Osteoblast (primary cell): ENCODE data around the gene PLA2G4B. TPM values are rescaled to one million over a fixed set of nuclear protein-coding genes. Genes with fewer than 3 reads are reported as not detected.

Experiments
- DNase-seq: peaks from one replicate; pipeline ENCODE4 v3.0.0; 2011; ENCODE audit warnings: low spot score, mixed read lengths; ENCODE audit not compliant: insufficient read length; ENCODE audit errors: missing footprints
- H2AFZ ChIP-seq: 2 replicates; pipeline ENCODE4 v1.6.0; 2011; ENCODE audit warnings: mild to moderate bottlenecking, low read length
- H3K27ac ChIP-seq: 2 replicates; pipeline ENCODE4 v1.5.1; 2011; ENCODE audit warnings: mild to moderate bottlenecking, low read depth, low read length, moderate library complexity
- H3K27me3 ChIP-seq: 2 replicates; pipeline ENCODE4 v1.6.0; 2012; ENCODE audit warnings: mild to moderate bottlenecking, control low read depth, inconsistent platforms, low read length, moderate library complexity; ENCODE audit not compliant: insufficient read depth
- H3K36me3 ChIP-seq: 2 replicates; pipeline ENCODE4 v1.5.1; 2011; ENCODE audit warnings: mild to moderate bottlenecking, low read length, control low read depth, moderate library complexity; ENCODE audit not compliant: insufficient read depth
- H3K4me1 ChIP-seq: 2 replicates; pipeline ENCODE4 v1.5.1; 2011; ENCODE audit warnings: mild to moderate bottlenecking, low read length, control low read depth, moderate library complexity; ENCODE audit not compliant: insufficient read depth
- H3K4me2 ChIP-seq: 2 replicates; pipeline ENCODE4 v1.6.0; 2011; ENCODE audit warnings: mild to moderate bottlenecking, low read length; ENCODE audit not compliant: insufficient read depth
- H3K4me3 ChIP-seq: fragments of 200-600 bp; sonication (generic); 3 replicates; pipeline ENCODE4 v1.5.1; 2012; ENCODE audit warnings: mild to moderate bottlenecking, low read length, inconsistent platforms; ENCODE audit not compliant: insufficient read depth
- H3K79me2 ChIP-seq: 2 replicates; pipeline ENCODE4 v1.6.0; 2012; ENCODE audit warnings: mild to moderate bottlenecking, low read length, control low read depth, inconsistent platforms; ENCODE audit not compliant: insufficient read depth
- H3K9me3 ChIP-seq: 2 replicates; pipeline ENCODE4 v1.5.1; 2011; ENCODE audit warnings: low read depth, low read length, control low read depth
- H4K20me1 ChIP-seq: 2 replicates; pipeline ENCODE4 v1.6.0; 2012; ENCODE audit warnings: mild to moderate bottlenecking, low read length, control low read depth; ENCODE audit not compliant: insufficient read depth
- small RNA-seq: library from RNA; depleted of rRNA; stranded (forward); fragments of <200 nt; gene quantifications from one replicate; pipeline ENCODE3, GENCODE V24; 2012
- total RNA-seq: library from RNA; depleted of rRNA; stranded (reverse); fragments of >200 nt; gene quantifications from 2 replicates; pipeline ENCODE4 v1.2.3, GENCODE V29; 2012
- TF ChIP-seq, protein P1 (sequence below): IDR thresholded peaks from 2 replicates; pipeline ENCODE4 v1.5.1; 2011; ENCODE audit warnings: mild to moderate bottlenecking, low read depth, low read length, moderate library complexity; ENCODE audit errors: extremely low read depth

The PLA2G4B gene
- total RNA-seq, 1 donor, result 0.72 TPM

DNA sequence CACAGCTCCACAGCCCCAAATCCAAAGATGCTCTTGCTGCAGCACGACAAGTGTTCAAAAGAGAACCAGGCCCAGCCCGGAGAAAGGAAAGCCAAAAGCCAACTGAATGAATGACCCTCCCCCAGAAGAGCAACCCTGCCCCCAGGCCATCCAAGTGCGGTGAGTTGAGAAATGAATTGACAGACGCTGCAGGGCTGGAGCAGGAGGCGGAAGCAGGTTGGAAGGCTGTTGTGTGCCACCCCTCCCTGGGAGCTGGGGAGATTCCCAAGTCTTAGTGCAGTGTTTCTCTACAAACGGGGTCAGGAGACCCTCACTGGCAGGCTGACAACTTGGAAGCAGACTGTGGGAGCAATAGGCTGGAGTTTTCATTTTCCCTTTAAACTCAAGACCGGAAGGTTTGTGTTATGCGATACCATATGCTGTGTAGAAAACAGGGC lies 58.7 kb downstream of the PLA2G4B start:
- Histone ChIP-seq H3K27me3 (no peaks in the 10 kb centered on the region), H3K27ac (no peak overlapping the region), H3K36me3 (peaks cover 11% of the 10 kb centered on the region), H3K4me3 (no peak overlapping the region), H3K4me2 (no peak overlapping the region), H2AFZ (no peak overlapping the region), H3K9me3 (no peaks in the 10 kb centered on the region), H3K4me1 (peaks cover 13% of the 10 kb centered on the region), H4K20me1 (peaks cover 4% of the 10 kb centered on the region), H3K79me2 (no peaks in the 10 kb centered on the region)
- TF ChIP-seq, protein P1, sequence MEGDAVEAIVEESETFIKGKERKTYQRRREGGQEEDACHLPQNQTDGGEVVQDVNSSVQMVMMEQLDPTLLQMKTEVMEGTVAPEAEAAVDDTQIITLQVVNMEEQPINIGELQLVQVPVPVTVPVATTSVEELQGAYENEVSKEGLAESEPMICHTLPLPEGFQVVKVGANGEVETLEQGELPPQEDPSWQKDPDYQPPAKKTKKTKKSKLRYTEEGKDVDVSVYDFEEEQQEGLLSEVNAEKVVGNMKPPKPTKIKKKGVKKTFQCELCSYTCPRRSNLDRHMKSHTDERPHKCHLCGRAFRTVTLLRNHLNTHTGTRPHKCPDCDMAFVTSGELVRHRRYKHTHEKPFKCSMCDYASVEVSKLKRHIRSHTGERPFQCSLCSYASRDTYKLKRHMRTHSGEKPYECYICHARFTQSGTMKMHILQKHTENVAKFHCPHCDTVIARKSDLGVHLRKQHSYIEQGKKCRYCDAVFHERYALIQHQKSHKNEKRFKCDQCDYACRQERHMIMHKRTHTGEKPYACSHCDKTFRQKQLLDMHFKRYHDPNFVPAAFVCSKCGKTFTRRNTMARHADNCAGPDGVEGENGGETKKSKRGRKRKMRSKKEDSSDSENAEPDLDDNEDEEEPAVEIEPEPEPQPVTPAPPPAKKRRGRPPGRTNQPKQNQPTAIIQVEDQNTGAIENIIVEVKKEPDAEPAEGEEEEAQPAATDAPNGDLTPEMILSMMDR, result no peak
- peak; percentile 73 for DNase-seq

Small RNAs within 50 kb of the gene (small RNA-seq; reads per million reads assigned to genes)
- gene JMJD7-PLA2G4B (not detected), gene MIR4310 (not detected), gene RNA5SP393 (not detected)

Other genes with a start within 250 kb of the PLA2G4B start
- 40.2 and 41.0 TPM in 2 replicates for gene MGA, start 178.4 kb upstream of the PLA2G4B start, total RNA-seq
- gene MAPKBP1, start 64.4 kb upstream of the PLA2G4B start, total RNA-seq, result 22.8 and 25.6 TPM in 2 replicates
- 1.2 and 1.4 TPM in 2 replicates for gene JMJD7, start 10.8 kb upstream of the PLA2G4B start, total RNA-seq
- gene SPTBN5, start 55.2 kb downstream of the PLA2G4B start, total RNA-seq, result under 0.01 and 0.36 TPM in 2 replicates
- gene EHD4, start 133.7 kb downstream of the PLA2G4B start, total RNA-seq, result 15.9 and 18.0 TPM in 2 replicates
- not detected in 2 replicates for gene PLA2G4E, start 182.2 kb downstream of the PLA2G4B start, total RNA-seq